RPMI7951 (cell line): ENCODE results near the gene ACTR10. TPM values are rescaled to one million over a fixed set of nuclear protein-coding genes. Genes with fewer than 3 reads are reported as not detected.

Source experiments
- DNase-seq: peaks from one replicate; pipeline ENCODE4 v3.0.0-alpha.2; 2012; ENCODE audit warnings: low read depth
- total RNA-seq: library from RNA; depleted of rRNA; stranded (reverse); fragments of >200 nt; shearing (Covaris generic); gene quantifications from 2 replicates; pipeline ENCODE4 v1.2.3, GENCODE V29; 2014; rRNA removed

The ACTR10 gene
- 67.2 and 88.8 TPM in 2 replicates for total RNA-seq

GRCh38 chr14:58199726-58200479, at the start of gene ACTR10:
TSS of gene ACTR10 (plus strand) at chr14:58200149. CDS start at chr14:58200218, 69 bp downstream.
- DNase-seq = peak; percentile 84

GRCh38 chr14:58150243-58150805, 49.6 kb upstream of the ACTR10 start:
- DNase-seq = no peak

- DNase-seq = peak; percentile 22
Measured at GRCh38 chr14:58151133-58152013, 48.6 kb upstream of the ACTR10 start.

DNA sequence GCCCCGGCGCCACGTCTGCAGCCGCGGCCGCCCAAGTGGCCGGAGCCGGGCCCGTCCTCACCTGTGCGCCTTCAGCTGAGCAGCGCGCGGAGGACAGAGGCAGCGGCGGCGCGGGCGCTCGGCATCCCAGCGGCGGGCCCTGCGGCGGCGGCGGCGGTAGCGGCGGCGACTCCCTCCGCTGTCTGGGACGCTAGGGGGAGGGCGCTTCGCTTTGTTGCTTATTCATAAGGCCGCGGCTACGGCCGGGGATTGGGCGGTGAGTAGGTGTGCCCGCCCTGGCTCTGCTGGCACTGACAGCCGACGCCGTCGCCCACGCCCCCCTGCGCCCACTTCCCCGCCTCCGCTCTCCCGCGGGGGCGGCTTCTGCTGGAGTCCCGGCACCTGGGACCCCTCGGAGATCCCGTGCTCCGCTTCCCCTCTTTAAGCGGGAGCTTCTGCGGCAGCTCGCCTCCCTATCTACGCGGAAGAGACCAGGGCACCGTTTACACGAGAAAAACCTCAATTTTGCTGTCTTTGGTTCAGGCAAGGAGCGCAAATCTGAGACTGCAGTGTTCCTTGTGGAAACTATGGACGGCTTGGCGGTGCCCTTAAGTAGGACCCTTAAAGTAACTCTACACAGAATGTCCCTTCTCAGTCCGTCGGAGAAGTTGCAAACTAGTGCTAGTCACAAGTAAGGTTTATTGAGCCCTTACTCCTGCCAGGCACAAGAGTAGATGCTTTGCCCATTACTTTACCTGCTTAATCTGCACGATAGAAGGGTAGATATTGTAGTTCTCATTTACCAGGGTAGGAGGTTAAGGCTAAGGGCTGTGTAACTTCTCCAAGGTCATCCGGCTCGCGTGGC, 47.7 kb upstream of the ACTR10 start, which contains the start of gene ARMH4:
Gene ARMH4, minus strand, starts transcription at position 200 of the 844 bp plus-strand sequence. CDS start 12,855 bp downstream, outside the sequence.
- DNase-seq = peak; percentile 81

- no peak for DNase-seq
Measured at GRCh38 chr14:58160561-58160960, 39.4 kb upstream of the ACTR10 start.

DNA sequence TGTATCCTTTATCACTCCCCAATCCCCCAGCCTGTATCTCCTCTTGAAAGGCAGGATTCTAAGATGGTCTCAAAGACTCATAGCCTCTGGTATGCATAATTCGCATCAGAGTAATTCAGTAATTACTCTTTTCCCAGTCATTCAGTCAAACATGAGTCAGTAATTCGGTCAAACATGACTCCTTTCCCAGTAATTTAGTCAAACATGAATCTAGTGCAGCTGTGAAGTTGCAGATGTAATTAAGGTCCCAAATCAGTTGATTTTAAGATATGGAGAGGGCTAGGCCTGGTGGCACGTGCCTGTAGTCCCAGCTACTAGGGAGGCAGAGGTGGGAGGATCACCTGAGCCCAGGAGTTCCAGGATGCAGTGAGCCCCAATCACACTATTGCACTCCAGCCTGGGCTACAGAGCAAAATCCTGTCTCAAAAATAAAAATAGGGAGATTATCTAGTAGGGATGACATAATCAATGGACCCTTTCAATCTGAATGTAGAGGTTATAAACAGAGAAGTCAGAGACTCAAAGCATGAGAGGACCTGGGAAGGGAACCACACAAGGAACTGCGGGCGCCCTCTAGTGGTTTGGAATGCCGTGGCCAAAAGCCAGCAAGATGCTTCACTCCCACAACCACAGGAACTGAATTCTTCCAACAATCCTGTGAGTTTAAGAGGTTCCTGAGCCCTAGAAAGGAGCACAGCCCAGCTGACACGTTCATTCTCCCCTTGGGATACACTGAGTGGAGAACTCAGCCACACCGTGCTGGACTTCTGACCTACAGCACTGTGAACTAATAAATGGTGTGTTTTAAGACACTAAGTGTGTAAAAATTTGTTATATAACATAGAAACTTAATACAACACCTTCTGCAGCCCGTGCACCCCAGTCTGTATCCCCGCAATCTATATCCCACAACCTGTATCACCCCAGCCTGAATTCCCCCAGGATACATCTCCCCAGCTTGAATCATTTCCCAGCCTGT, 33.7 kb upstream of the ACTR10 start:
- peak; percentile 75 for DNase-seq

DNA sequence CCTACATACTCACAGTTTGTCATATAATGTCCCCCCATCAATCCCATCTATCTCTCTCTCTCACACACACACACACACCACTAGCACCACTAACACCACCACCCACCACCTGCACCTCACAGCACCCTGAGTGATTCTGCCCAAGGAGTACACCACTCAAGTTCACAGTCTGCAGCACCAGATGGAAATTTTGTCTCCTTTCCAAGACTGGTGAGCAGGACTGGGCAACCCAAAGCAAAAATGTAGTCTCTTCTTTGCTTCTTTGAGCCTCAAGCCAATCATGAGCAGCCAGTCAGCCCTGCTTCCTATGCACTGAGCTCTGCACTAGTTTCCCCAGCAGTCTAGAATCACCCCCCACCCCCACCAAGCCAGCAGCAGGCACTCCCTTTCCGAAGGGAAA, 32.9 kb upstream of the ACTR10 start:
- no peak for DNase-seq

DNA sequence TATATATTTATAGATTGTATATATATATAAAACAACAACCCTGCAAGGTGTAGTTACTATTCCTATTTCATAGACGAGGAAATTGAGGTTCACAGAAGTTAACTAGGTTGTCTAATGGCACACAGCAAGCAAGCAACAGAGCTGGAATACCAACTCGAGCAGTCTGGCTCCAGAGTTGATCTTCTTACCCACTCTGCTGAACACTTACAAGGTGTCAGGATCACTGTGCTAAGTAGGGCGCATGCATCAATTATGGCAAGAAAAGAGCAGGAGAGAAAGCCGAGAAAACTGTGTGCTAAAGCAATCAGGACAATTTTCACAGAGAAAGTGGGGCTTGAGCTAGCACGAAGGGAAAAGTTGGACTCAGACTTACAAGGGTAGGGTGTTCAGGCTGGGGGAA, 32.1 kb upstream of the ACTR10 start:
- DNase-seq = no peak

DNA sequence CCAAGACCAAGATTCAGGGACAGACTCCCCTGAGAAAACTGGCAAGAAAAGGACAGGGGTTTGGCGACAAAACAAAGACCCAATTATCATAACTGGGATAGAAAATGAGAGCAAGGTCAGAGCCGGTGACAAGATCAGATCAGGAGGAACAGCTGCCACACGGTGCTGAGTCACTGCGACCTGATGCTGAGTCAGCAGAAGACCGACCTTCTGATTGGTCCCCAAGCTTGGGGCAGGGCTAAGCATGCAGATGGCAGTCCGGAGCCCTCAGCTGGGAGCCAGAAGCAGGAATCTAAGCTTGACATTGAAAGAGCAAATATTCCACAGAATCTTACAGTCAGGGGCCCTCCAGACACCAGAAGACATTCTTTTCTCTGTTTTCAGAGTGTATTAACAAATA, 28.9 kb upstream of the ACTR10 start:
- peak; percentile 87 for DNase-seq

GRCh38 chr14:58177125-58177524, 22.8 kb upstream of the ACTR10 start:
- no peak for DNase-seq

GRCh38 chr14:58189176-58189575, 10.8 kb upstream of the ACTR10 start:
- no peak for DNase-seq

GRCh38 chr14:58191763-58192601, 8.0 kb upstream of the ACTR10 start:
- no peak for DNase-seq

DNA sequence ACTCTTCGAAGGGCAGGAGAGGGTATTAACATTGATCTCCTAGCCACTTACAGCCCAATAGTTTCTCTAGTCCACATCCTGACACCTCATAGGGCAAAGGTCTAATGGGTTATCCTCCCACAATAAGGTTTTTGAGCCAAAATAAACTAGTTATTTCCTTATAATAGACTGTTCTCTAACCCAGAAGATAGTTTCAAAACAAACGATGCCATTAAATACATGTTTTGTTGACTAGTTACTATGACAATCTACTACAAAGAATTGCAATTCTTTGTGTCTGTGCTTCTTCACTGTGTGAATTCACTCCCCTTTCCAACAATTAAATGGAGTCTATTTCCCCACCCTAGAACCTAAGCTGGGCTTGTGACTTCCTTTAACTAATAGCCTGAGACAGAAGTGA, 6.4 kb upstream of the ACTR10 start:
- no peak for DNase-seq

DNA sequence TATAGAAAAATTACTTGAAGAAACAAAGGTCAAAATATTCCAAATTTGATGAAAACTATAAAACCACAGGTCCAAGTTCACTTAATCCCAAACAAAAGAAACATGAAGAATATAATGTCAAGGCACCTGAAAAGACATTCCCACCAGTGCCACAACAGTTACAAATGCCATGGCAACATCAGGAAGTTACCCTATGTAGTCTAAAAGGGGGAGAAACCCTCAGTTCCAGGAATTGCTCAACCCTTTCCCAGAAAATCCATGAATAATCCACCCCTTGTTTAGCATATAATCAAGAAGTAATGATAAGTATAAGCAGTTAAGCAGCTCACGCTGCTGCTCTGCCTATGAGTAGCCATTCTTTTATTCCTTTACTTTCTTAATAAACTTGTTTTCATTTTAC, 3.8 kb upstream of the ACTR10 start:
- no peak for DNase-seq

GRCh38 chr14:58198086-58198485, 1.9 kb upstream of the ACTR10 start:
- no peak for DNase-seq

GRCh38 chr14:58200480-58200841, 512 bp downstream of the ACTR10 start:
- no peak for DNase-seq

- no peak for DNase-seq
Measured at GRCh38 chr14:58200846-58201245, 897 bp downstream of the ACTR10 start.

DNA sequence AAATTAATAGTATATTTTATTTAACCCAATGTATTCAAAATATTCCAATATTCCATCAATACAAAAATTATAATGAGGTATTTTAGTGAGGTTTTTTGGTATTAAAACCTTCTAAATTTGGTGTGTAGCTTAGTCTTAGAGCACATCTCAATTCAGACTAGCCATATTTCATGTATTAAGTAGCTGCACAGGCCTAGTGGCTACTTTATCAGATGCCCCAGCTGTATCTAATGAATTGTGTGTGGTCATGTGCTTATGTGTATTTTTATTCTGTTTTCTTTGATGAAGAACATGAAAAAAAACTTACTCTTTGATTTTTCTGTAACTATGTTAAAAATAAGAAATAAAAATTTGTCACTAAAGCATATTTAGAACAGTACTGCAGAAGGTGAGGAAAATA, 13.2 kb downstream of the ACTR10 start:
- no peak for DNase-seq

- no peak for DNase-seq
Measured at GRCh38 chr14:58215191-58215914, 15.4 kb downstream of the ACTR10 start.
